DMS114 treated with DMSO at 0.1 percent for 48 hours (cell line): Measurements from ENCODE around the gene SLC16A3.
"Not testable (repeated sequence)": the region's sequence is repeated elsewhere in the genome, so short reads cannot be mapped to it uniquely, and the experiment has no call there.

Source experiments
- DNase-seq: peaks from one replicate; lab custom pipeline; 2025; ENCODE audit not compliant: unreplicated experiment; lab: John Stamatoyannopoulos, UW

The SLC16A3 gene

GRCh38 chr17:82245134-82246039 is 16.5 kb downstream of the SLC16A3 start:
- DNase-seq: no peak

- DNase-seq: no peak
Observed at GRCh38 chr17:82246040-82246364, 17.2 kb downstream of the SLC16A3 start.

GRCh38 chr17:82246365-82247181 is 17.7 kb downstream of the SLC16A3 start:
- DNase-seq: no peak

GRCh38 chr17:82247182-82247823 is 18.5 kb downstream of the SLC16A3 start:
- no peak for DNase-seq

GRCh38 chr17:82247856-82248671 is 19.2 kb downstream of the SLC16A3 start:
- DNase-seq: no peak

GRCh38 chr17:82248815-82249674 is 20.2 kb downstream of the SLC16A3 start:
- no peak for DNase-seq

GRCh38 chr17:82249896-82250581 is 21.2 kb downstream of the SLC16A3 start:
- no peak for DNase-seq

GRCh38 chr17:82250868-82251500 is 22.1 kb downstream of the SLC16A3 start:
- DNase-seq: no peak

- no peak for DNase-seq
Observed at GRCh38 chr17:82252511-82253178, 23.8 kb downstream of the SLC16A3 start.

- DNase-seq: no peak
Observed at GRCh38 chr17:82253179-82253544, 24.3 kb downstream of the SLC16A3 start.

GRCh38 chr17:82254096-82254495 is 25.3 kb downstream of the SLC16A3 start:
- DNase-seq: not testable (repeated sequence)

- DNase-seq: not testable (repeated sequence)
Observed at GRCh38 chr17:82254746-82255145, 25.9 kb downstream of the SLC16A3 start.

GRCh38 chr17:82255402-82255972 is 26.6 kb downstream of the SLC16A3 start:
- no peak for DNase-seq

- DNase-seq: no peak
Observed at GRCh38 chr17:82256242-82256885, 27.5 kb downstream of the SLC16A3 start.

GRCh38 chr17:82257473-82257872 is 28.6 kb downstream of the SLC16A3 start:
- DNase-seq: no peak

GRCh38 chr17:82258555-82258954 is 29.7 kb downstream of the SLC16A3 start:
- DNase-seq: no peak
